Spleen (tissue), 11 donors: ENCODE results near the gene DNALI1. TPM values are rescaled to one million over a fixed set of nuclear protein-coding genes. Genes with fewer than 3 reads are reported as not detected.
A peak's percentile ranks its signal among the peaks of the same experiment; 100 is the strongest.

ENCODE experiments used
- DNase-seq: peaks from one replicate; pipeline ENCODE4 v3.0.0-alpha.2; 2020
- H3K27ac ChIP-seq, 8 donors: fragments of 200-600 bp; sonication (generic) in 7 of 8; 1 replicate in 4 of 8; 2 replicates in 4 of 8; pipeline versions ENCODE4 v1.5.0 to v1.8.0; 2016 to 2021; ENCODE audit warnings: inconsistent platforms in 4 of 8, mild to moderate bottlenecking in 4 of 8, moderate library complexity in 1 of 8
- H3K27me3 ChIP-seq, 7 donors: fragments of 200-600 bp; sonication (generic) in 6 of 7; replicated peaks in 1 of 7; 1 replicate in 4 of 7; 2 replicates in 3 of 7; pipeline versions ENCODE4 v1.5.0 to v1.8.0; 2016 to 2021; ENCODE audit warnings: inconsistent platforms in 3 of 7, mild to moderate bottlenecking in 1 of 7
- H3K36me3 ChIP-seq, 6 donors: fragments of 200-600 bp; sonication (generic) in 5 of 6; 1 replicate in 4 of 6; 2 replicates in 2 of 6; pipeline versions ENCODE4 v1.5.0 to v1.8.0; 2016 to 2021; ENCODE audit warnings: inconsistent platforms in 2 of 6
- H3K4me1 ChIP-seq, 6 donors: fragments of 200-600 bp; sonication (generic) in 5 of 6; 1 replicate in 3 of 6; 2 replicates in 3 of 6; pipeline versions ENCODE4 v1.5.0 to v1.8.0; 2016 to 2021; ENCODE audit warnings: inconsistent platforms in 3 of 6
- H3K4me3 ChIP-seq, 8 donors: fragments of 200-600 bp; sonication (generic) in 7 of 8; 1 replicate in 4 of 8; 2 replicates in 4 of 8; pipeline versions ENCODE4 v1.5.0 to v1.8.0; 2016 to 2021; ENCODE audit warnings: inconsistent platforms in 4 of 8, mild to moderate bottlenecking in 4 of 8, moderate library complexity in 2 of 8
- H3K9me3 ChIP-seq, 8 donors: fragments of 200-600 bp; sonication (generic) in 7 of 8; 1 replicate in 4 of 8; 2 replicates in 4 of 8; pipeline versions ENCODE4 v1.5.0 to v1.8.0; 2016 to 2021; ENCODE audit warnings: inconsistent platforms in 4 of 8
- CTCF ChIP-seq, 11 experiments: fragments of 200-600 bp in 7 of 11; fragments of 450-650 bp in 4 of 11; sonication (generic) in 4 of 11; IDR thresholded peaks in 8 of 11; conservative IDR thresholded peaks in 3 of 11; 1 replicate in 7 of 11; 2 replicates in 4 of 11; pipeline versions ENCODE4 v1.4.0 to v1.8.0; 2016 to 2021; ENCODE audit warnings: antibody characterized with exemption in 11 of 11, inconsistent platforms in 4 of 11, mild to moderate bottlenecking in 1 of 11
- POLR2A ChIP-seq, 3 donors: fragments of 450-650 bp; IDR thresholded peaks; one replicate each; pipeline ENCODE4 v1.5.1; 2017; ENCODE audit warnings: antibody characterized with exemption in 3 of 3, mild to moderate bottlenecking in 1 of 3
- POLR2AphosphoS5 ChIP-seq, 3 donors: sonication (generic); formaldehyde crosslinking; IDR thresholded peaks; one replicate each; pipeline ENCODE4 v1.5.1; 2017; ENCODE audit warnings: antibody characterized with exemption in 3 of 3
- WGBS, 5 donors: extraction: QIAGEN DNeasy Blood & Tissue Kit in 3 of 5; methylation state at CpG; one replicate each; pipeline versions ENCODE4 v1.1.5 to v1.1.7; 2013 to 2018; 5-methylcytosine and 5-hydroxymethylcytosine counted together
- intact Hi-C: fragments of 100-400 bp; cut with DNase I; formaldehyde crosslinking; loops from one replicate; pipeline ENCODE4 v1.15.0; 2023; ENCODE audit warnings: low total_unique reads
- polyA plus RNA-seq, 3 donors: library from polyadenylated mRNA; stranded (reverse); fragments of 200-250 nt; gene quantifications; one replicate each; pipeline ENCODE4 v1.2.1, GENCODE V29; 2013
- total RNA-seq, 7 donors: library from RNA; depleted of rRNA in 3 of 7; stranded (reverse); fragments of >200 nt in 3 of 7; fragmentation: NEBNext Ultra II Directional in 4 of 7; extraction: Animal tissue kit (Norgen Biotek cat#: 25700) in 4 of 7; gene quantifications; one replicate each; pipeline versions ENCODE4 v1.1.0 to v1.2.1, GENCODE V29; 2016 to 2021
- donor health status: healthy with polysubstance abuse.
- donor health status: DM: no; HTN: no; CAD: no; lungs with moderate emphysema.
- donor health status: DM: no; HTN: no; CAD: no.
- donor health status: Bipolar disorder and iron deficiency.
- donor health status: healthy.
- donor health status: DM: no; HTN: no; CAD: no.
- donor health status: DM: yes; HTN: yes; CAD: no.

The DNALI1 gene
- total and polyA plus RNA-seq, 10 donors, result 0.98 to 2.6 (median 1.7) TPM

DNA sequence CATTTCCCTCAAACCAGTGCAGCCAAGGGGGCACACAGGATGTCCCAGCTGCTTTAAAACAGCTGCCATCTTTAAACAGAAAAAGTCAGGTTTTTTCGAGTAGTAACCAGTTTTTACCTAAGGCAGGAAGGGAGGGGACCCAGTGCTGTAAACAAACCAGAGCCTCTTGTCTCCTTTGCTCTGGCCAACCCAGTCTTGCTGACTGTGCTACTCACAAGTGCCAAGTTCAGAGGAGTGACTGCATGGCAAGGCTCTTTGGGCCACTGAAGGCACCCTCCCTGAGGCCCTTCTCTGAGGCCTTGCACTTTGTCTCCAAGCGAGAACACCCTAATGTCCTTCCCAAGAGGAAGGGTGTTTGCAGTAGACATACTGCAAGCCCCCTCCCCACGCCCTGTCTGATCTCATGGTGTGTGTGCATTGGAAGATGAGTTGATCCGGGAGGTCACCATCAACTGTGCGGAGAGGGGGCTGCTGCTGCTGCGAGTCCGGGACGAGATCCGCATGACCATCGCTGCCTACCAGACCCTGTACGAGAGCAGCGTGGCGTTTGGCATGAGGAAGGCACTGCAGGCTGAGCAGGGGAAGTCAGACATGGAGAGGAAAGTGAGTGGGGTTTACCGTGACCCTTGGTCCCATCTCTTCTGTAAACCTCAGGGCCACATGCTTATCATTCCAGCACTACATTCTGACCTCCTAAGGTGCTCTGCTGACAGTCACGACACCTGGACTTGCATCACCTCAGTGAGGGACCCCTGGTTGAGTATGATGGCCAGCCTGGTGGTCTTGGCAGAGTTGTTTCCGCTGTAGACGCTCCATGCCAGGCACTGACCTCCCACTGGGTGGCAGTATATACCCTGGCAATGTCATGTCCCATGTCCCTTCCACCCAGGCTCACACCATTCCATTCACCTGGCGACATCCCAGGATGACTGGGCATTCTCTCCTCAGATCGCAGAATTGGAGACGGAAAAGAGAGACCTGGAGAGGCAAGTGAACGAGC is 4.7 kb downstream of the DNALI1 start:
- H3K27me3 ChIP-seq, result peaks cover 0 to 6% (median 0%) of the 10 kb centered on the region in 7 donors
- no peak for DNase-seq
- 89 to 94% (median 93%) methylated on average over 20 to 21 of the region's 21 CpGs for WGBS, 5 donors
- H3K4me3 ChIP-seq, result no peak overlapping the region
- intact Hi-C loops, result no loop called here
- no peak overlapping the region for H3K27ac ChIP-seq
- no peak for TF ChIP-seq POLR2A (IDR thresholded peaks at IDR 0.05)
- TF ChIP-seq CTCF (IDR thresholded peaks at IDR 0.05 in 8 of 11, conservative IDR thresholded peaks at IDR 0.05 in 3 of 11), result peak in 9 of 11 experiments; percentile 25 to 61 (median 41)
- TF ChIP-seq POLR2AphosphoS5 (IDR thresholded peaks at IDR 0.05), result peak; percentile 14 to 58 (median 16)
- peaks cover 8 to 45% (median 22%) of the 10 kb centered on the region in 6 donors for H3K36me3 ChIP-seq
- H3K9me3 ChIP-seq, result no peaks in the 10 kb centered on the region
- peaks cover 1 to 9% (median 2%) of the 10 kb centered on the region in 6 donors for H3K4me1 ChIP-seq

DNA sequence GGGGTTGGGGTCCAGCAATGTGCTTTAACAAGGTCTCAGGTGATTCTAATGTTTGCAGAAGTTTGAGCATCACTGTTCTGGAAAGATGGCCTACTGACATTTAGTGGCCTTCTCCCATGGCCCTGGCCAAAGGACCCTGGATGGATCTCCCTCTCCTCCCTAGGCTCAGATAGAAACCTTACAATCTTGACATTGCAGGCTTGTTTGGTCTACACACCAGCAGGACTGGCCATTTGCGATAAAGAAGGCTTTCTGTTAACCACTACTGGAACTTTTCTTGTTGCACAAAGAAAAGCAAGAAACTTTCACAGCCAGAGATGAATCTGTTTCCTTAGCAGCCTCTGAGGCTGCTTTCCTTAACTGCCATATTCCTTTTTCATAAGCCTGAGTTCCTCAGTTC is 6.2 kb downstream of the DNALI1 start:
- Histone ChIP-seq H3K4me3 (no peak overlapping the region), H3K27me3 (no peaks in the 10 kb centered on the region), H3K9me3 (no peaks in the 10 kb centered on the region), H3K27ac (no peak overlapping the region), H3K4me1 (no peaks in the 10 kb centered on the region), H3K36me3 (peaks cover 8 to 61% (median 38%) of the 10 kb centered on the region in 6 donors)
- intact Hi-C loops, result no loop called here
- DNase-seq, result no peak
- WGBS, 5 donors, result 93 to 100% (median 97%) methylated on average over 1 of the region's 1 CpG
- no peak for TF ChIP-seq POLR2AphosphoS5 (IDR thresholded peaks at IDR 0.05)
- no peak for TF ChIP-seq CTCF (IDR thresholded peaks at IDR 0.05 in 8 of 11, conservative IDR thresholded peaks at IDR 0.05 in 3 of 11)
- TF ChIP-seq POLR2A (IDR thresholded peaks at IDR 0.05), result no peak

DNA sequence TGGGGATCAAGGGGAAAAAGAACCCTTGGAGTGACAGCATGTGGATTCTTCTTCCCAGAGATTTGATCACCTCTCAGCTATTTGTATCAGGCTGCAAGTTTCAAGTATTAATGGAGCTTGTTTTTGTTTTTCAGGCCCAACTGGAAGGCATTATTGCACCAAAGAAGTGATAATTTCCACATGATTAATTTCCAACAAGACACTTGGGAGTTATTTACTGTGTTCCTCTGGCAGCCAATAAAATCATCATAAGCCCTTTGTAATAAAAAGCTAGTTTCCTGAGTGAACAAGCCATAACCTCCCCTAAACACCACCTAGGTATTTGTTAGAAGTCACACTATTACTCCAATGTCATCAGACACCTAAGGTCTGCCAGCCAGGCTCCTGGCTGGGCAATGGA is 8.2 kb downstream of the DNALI1 start:
- H3K4me1 ChIP-seq, result no peaks in the 10 kb centered on the region
- peaks cover 8 to 80% (median 54%) of the 10 kb centered on the region in 6 donors for H3K36me3 ChIP-seq
- no peak for DNase-seq
- H3K27ac ChIP-seq, result no peak overlapping the region
- TF ChIP-seq POLR2A (IDR thresholded peaks at IDR 0.05) (no peak), CTCF (IDR thresholded peaks at IDR 0.05 in 8 of 11, conservative IDR thresholded peaks at IDR 0.05 in 3 of 11) (no peak), POLR2AphosphoS5 (IDR thresholded peaks at IDR 0.05) (no peak)
- intact Hi-C loops, result no loop called here
- H3K9me3 ChIP-seq, result no peaks in the 10 kb centered on the region
- no peaks in the 10 kb centered on the region for H3K27me3 ChIP-seq
- H3K4me3 ChIP-seq, result no peak overlapping the region

- H3K4me3 ChIP-seq, result no peak overlapping the region
- peaks cover 10 to 100% (median 70%) of the 10 kb centered on the region in 6 donors for H3K36me3 ChIP-seq
- 88 to 92% (median 90%) methylated on average over 3 of the region's 3 CpGs for WGBS, 5 donors
- no peaks in the 10 kb centered on the region for H3K27me3 ChIP-seq
- H3K27ac ChIP-seq, result no peak overlapping the region
- no peak for DNase-seq
- no peaks in the 10 kb centered on the region for H3K4me1 ChIP-seq
- TF ChIP-seq CTCF (IDR thresholded peaks at IDR 0.05 in 8 of 11, conservative IDR thresholded peaks at IDR 0.05 in 3 of 11) (no peak), POLR2A (IDR thresholded peaks at IDR 0.05) (no peak), POLR2AphosphoS5 (IDR thresholded peaks at IDR 0.05) (no peak)
- no peaks in the 10 kb centered on the region for H3K9me3 ChIP-seq
- intact Hi-C loops, result no loop called here
These were observed 10.3 kb downstream of the DNALI1 start for GRCh38 chr1:37567023-37567422.
